ENCODE results near the gene CCDC3.
"Not testable (repeated sequence)": the region's sequence is repeated elsewhere in the genome, so short reads cannot be mapped to it uniquely, and the experiment has no call there.

The CCDC3 gene

GRCh38 chr10:12877150-12877549, 124.4 kb downstream of the CCDC3 start:
- DNase-seq = no peak

DNA sequence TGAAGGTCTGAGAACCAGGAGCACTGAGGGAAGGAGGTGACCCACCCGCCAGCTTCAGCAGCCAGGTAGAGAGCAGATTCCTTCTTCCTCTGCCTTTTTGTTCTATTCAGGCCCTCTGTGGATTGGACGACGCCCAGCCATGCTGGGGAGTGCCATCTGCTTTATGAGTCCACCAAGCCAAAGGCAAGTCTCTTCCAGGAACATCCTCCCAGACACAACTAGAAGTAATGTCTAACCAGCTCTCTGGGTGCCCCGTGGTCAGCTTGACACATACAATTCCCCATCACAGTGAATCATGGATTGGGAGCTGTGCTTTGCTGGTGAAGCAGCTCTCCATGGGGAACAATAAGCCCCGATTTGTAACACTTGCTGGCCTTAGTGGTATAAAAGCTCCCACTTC, 125.2 kb downstream of the CCDC3 start:
- no peak for DNase-seq

- DNase-seq = no peak
These were observed 126.4 kb downstream of the CCDC3 start for GRCh38 chr10:12875100-12875499.

GRCh38 chr10:12874501-12874900, 127.0 kb downstream of the CCDC3 start:
- no peak for DNase-seq

DNA sequence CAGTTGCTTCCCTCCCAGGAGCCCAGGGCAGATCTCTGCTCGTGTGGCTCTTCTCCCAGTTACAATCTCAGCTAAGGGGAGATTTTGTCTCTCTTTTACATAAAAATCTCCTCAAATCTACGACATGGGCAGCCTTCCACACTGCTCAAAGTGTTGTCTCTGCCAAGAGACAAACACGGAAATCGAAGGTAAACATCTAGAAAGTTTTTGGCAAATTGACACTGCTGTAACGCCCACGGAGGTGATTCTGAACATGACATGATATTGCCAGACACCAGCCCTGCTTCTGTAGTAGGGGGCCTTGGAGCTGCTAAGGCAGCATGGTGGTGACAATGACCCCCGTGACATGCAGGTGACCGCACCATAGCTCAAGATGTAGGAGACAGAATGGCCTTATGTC, 128.3 kb downstream of the CCDC3 start:
- no peak for DNase-seq

GRCh38 chr10:12872577-12872976, 128.9 kb downstream of the CCDC3 start:
- no peak for DNase-seq

- no peak for DNase-seq
These were observed 132.1 kb downstream of the CCDC3 start for GRCh38 chr10:12869427-12869826.

DNA sequence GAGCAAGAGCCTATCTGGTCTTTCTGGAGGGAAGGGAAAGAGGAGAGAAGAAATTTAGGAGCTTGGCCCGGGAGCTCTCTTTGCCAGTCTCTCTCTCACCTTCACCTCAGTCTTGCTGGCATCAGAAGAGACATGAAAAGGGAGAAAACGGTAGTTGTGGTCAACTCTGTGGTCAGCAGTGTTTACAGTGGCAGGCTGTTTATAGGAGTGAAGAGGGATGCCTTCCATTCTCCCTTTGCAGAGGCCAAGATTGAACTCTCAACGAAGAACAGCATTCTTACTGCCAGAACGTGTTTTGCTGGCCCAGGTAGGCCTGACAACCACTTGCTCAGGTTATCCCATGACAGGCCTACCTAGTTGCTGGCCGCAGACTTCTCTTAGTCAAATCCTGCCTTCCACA, 133.3 kb downstream of the CCDC3 start:
- DNase-seq = no peak

GRCh38 chr10:12865515-12865914, 136.0 kb downstream of the CCDC3 start:
- DNase-seq = not testable (repeated sequence)

DNA sequence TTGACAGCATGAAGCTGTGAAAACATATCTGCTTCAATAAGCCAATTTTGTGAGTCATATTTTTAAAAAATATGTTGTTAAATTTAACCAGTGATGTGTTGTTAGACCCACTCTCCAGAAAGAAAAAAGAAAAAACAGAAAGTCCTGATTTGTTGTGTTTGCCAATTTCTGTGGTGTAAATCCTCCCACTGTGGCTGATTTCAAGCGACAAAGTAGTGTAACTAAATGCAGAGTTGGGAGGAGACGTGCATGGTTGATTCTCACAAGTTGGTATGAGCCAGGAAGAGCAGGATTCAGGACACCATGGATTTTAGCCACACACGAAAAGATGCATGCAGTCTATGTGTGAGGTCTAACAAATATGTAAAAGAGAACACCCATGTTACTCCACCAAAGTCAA, 139.1 kb downstream of the CCDC3 start:
- no peak for DNase-seq

DNA sequence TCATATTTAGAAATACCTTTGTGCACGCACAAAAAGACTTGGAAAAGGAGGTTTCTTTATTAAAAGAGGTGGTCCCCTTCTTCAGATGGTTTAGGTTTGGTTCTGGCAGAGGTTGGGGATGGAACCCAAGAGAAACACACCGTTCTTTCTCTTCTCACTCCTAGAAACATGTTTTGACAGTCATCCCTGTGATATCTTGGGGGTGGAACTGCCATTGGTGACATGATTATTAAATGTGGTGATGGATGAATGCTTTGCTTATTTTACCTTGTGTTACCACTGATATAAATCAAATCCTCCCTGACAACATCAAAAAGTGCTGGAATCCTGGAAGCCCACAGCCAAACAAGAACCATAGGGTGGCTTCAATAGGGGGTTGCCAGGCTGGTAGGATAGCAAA, 146.5 kb downstream of the CCDC3 start:
- DNase-seq = no peak

DNA sequence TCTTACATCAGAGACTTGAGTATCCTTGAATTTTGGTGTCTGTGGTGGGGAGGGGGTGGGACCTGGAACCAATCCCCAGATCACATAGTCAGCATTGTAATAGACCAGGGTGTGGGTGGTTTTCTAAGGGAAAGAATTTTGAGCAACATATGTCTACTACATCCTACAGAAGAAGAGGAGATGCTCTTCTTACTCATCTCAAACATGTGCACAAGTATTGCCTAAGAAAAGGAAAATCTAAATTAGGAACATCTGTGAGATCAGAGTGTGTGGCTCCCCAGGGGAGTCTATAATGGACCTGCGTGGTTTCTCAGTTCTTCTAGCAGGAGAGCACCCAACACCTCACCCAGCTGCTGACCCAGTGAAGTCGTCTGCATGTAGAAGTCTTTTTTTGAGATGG, 148.8 kb downstream of the CCDC3 start:
- peak in 2 of 4 experiments; percentile 2 to 17 for DNase-seq

GRCh38 chr10:12849319-12850181, 152.0 kb downstream of the CCDC3 start:
- DNase-seq = no peak

DNA sequence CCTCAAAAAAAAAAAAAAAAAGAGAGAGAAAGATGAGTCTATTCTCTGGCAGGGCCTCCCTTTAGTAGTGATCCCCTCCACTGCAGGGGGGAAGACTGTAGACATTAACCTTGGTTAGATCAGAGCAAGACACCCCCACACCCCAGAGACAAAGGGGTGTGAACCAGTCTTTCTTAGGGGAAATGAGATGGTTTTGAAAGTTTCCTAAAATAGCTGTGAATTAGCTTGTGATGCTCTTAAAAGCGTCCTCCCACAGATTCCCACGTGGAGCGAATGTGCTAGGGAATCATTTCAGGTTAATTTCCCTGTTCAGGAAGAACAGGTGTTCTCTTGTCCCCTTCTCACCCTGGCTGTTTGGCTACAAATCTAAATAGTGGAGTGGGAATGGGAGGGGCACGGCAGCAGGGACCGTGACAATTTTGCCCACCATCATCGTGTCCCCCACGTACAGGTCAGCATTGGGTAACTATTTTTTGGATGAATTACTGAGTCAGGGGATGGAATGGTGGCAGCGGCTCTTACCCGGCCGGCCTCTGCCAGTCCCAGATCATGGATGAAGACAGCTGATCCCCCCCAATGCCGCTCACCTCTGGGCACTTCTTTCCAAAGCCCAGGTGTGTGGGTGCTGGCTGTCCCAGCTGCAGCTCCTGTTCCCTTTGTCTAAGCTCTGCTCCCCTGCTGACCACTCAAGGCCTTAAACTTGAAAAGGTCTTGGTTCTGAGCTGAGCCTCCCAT, 152.9 kb downstream of the CCDC3 start:
- no peak for DNase-seq

DNA sequence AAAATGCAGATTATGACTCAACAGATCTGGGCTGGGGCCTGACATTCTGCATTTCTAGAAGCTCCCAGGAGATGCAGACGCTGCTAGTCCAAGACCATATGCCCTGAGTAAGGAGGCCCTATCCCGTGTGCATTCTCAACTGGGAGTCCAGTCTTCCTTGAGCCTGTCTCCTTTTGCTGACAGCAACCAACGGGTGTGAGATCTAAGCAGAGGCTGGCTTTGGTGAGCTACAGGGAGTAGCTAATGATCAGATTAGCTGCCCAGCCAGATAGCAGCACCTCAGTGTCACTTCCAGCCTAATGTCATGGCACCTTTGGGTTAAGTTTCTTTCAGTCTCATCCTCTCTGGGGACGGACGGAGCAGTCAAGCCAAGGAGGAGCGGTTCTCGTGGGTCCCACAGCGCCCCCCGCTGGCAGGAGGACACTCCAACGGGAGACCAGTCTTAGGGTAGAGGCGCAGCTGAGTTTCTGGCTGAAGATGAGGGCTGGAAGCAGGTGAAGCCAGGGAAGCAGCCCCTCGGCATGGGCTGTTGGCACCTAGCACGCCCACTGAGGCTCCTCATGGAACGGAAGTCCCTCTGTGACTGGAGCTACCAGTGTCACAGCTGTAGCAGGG, 154.0 kb downstream of the CCDC3 start:
- peak in 1 of 4 experiments; percentile 30 for DNase-seq

GRCh38 chr10:12846718-12847117, 154.8 kb downstream of the CCDC3 start:
- DNase-seq = no peak

All from suppressor macrophage (primary cell).